BE2C (cell line): Measurements from ENCODE around the gene CABLES2.
A peak's percentile ranks its signal among the peaks of the same experiment; 100 is the strongest.

Experiments used
- DNase-seq: peaks from one replicate; pipeline ENCODE4 v3.0.0-alpha.2; 2020
- H3K27me3 ChIP-seq: fragments of 250-450 bp; sonication (Bioruptor Pico); 2 replicates; pipeline ENCODE4 v1.5.1; 2020; ENCODE audit warnings: mild to moderate bottlenecking
- H3K36me3 ChIP-seq: fragments of 250-450 bp; sonication (Bioruptor Pico); 2 replicates; pipeline ENCODE4 v1.5.1; 2020; ENCODE audit warnings: mild to moderate bottlenecking
- H3K4me1 ChIP-seq: fragments of 250-450 bp; sonication (Bioruptor Pico); 2 replicates; pipeline ENCODE4 v1.5.1; 2020
- H3K4me3 ChIP-seq: 2 replicates; pipeline ENCODE4 v1.5.1; 2011; ENCODE audit warnings: low read depth, low read length
- H3K9me3 ChIP-seq: fragments of 250-450 bp; sonication (Bioruptor Pico); 2 replicates; pipeline ENCODE4 v1.5.1; 2020
- CTCF ChIP-seq: IDR thresholded peaks from 2 replicates; pipeline ENCODE4 v1.5.1; 2012; ENCODE audit warnings: mild to moderate bottlenecking, low read depth, low read length

Gene CABLES2

GRCh38 chr20:62451970-62452369 lies 44.9 kb upstream of the CABLES2 start:
- H3K4me1 ChIP-seq, result peaks cover 5% of the 10 kb centered on the region
- TF ChIP-seq CTCF, result no peak
- H3K9me3 ChIP-seq, result no peaks in the 10 kb centered on the region
- DNase-seq, result no peak
- no peaks in the 10 kb centered on the region for H3K36me3 ChIP-seq
- no peaks in the 10 kb centered on the region for H3K27me3 ChIP-seq
- H3K4me3 ChIP-seq, result no peak overlapping the region

GRCh38 chr20:62451156-62451767 lies 44.2 kb upstream of the CABLES2 start:
- no peak for TF ChIP-seq CTCF
- Histone ChIP-seq H3K4me3 (no peak overlapping the region), H3K9me3 (no peaks in the 10 kb centered on the region), H3K4me1 (peaks cover 5% of the 10 kb centered on the region), H3K27me3 (no peaks in the 10 kb centered on the region), H3K36me3 (no peaks in the 10 kb centered on the region)
- DNase-seq, result no peak

GRCh38 chr20:62449951-62450691 lies 43.0 kb upstream of the CABLES2 start:
- peaks cover 5% of the 10 kb centered on the region for H3K4me1 ChIP-seq
- H3K9me3 ChIP-seq, result no peaks in the 10 kb centered on the region
- DNase-seq, result peak; percentile 68
- H3K36me3 ChIP-seq, result no peaks in the 10 kb centered on the region
- no peak for TF ChIP-seq CTCF
- H3K4me3 ChIP-seq, result no peak overlapping the region
- H3K27me3 ChIP-seq, result no peaks in the 10 kb centered on the region

GRCh38 chr20:62448788-62449187 lies 41.7 kb upstream of the CABLES2 start:
- Histone ChIP-seq H3K4me1 (peaks cover 5% of the 10 kb centered on the region), H3K36me3 (no peaks in the 10 kb centered on the region), H3K9me3 (no peaks in the 10 kb centered on the region), H3K4me3 (no peak overlapping the region), H3K27me3 (no peaks in the 10 kb centered on the region)
- TF ChIP-seq CTCF, result no peak
- DNase-seq, result no peak

- H3K27me3 ChIP-seq, result no peaks in the 10 kb centered on the region
- peaks cover 5% of the 10 kb centered on the region for H3K4me1 ChIP-seq
- H3K4me3 ChIP-seq, result no peak overlapping the region
- no peaks in the 10 kb centered on the region for H3K36me3 ChIP-seq
- no peak for DNase-seq
- H3K9me3 ChIP-seq, result no peaks in the 10 kb centered on the region
- no peak for TF ChIP-seq CTCF
These were observed 41.0 kb upstream of the CABLES2 start for GRCh38 chr20:62448038-62448437.
